GM13976 (cell line): ENCODE data around the gene CPAMD8.

ENCODE experiments used
- DNase-seq: peaks from one replicate; pipeline ENCODE4 v3.0.0; 2012; ENCODE audit warnings: low spot score
- in situ Hi-C: fragments of 300-500 bp; cut with MboI; formaldehyde crosslinking; loops from one replicate; pipeline ENCODE4 v1.12.0; 2022; ENCODE audit warnings: low sequenced_read_pairs, mixed read lengths, inconsistent platforms; ENCODE audit not compliant: unreplicated experiment
- TF ChIP-seq, protein P1 (sequence below): IDR thresholded peaks from 2 replicates; pipeline ENCODE4 v1.5.1; 2012; ENCODE audit warnings: borderline replicate concordance, mild to moderate bottlenecking; ENCODE audit not compliant: insufficient read depth; ENCODE audit errors: extremely low read depth, missing control alignments, control extremely low read depth

CPAMD8 gene

DNA sequence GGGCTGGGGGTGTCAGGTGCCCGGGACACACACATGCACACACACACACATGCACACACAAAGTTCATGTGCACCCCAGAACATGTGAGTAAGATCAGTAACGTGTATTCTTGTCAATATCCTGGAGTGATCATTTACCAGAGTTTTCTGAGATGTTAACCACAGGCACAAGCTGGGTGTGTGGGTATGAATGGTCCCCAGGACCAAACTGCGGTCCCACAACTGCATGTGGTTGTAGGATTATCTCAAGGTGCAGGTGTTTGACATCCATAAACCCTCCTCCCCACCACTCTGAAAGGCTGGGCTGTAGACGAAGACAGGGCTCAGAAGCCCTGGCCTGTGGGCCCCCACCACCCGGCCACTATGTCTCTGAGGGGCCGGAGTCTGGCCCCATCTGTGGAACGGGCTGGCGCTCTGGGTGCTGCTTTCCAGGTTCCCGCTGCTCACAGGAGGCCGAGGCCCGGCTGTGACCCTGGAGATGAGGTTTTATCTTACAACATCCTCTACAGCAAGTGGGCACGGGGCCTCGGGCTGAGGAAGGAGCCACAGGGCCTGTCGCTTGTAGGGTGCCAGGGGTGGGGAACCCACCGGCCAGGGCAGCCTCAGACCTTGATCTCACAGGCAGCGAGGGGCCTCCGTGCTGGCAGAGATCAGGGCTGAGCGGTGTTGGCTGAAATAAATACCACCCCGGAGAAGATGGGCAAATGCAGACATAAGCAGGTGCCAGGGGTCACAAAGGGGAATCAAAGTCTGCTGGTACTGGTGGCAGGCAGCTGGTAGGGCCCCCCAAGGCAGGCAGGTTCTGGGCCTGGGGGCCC is 133.5 kb downstream of the CPAMD8 start:
- TF ChIP-seq, protein P1, sequence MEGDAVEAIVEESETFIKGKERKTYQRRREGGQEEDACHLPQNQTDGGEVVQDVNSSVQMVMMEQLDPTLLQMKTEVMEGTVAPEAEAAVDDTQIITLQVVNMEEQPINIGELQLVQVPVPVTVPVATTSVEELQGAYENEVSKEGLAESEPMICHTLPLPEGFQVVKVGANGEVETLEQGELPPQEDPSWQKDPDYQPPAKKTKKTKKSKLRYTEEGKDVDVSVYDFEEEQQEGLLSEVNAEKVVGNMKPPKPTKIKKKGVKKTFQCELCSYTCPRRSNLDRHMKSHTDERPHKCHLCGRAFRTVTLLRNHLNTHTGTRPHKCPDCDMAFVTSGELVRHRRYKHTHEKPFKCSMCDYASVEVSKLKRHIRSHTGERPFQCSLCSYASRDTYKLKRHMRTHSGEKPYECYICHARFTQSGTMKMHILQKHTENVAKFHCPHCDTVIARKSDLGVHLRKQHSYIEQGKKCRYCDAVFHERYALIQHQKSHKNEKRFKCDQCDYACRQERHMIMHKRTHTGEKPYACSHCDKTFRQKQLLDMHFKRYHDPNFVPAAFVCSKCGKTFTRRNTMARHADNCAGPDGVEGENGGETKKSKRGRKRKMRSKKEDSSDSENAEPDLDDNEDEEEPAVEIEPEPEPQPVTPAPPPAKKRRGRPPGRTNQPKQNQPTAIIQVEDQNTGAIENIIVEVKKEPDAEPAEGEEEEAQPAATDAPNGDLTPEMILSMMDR: no peak
- no peak for DNase-seq
- in situ Hi-C loops: no loop called here

DNA sequence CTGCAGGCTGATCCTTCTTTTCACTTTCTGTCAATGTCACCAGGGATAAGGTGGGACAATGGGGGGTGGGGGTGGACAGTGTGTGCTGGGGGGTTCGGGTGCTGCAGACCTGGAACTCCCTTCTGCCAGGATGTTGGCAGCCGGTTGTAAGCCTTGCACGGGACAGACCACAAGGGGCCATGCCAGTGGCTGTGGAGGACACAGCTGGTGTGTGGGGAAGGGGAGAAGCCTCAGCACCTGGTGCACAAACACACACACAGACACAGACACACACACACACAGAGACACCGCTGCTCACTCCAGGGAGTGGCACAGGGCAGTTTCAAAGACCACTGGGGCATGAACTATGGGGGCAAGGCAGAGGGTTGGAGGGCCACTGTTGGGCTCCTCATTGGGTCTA is 134.2 kb downstream of the CPAMD8 start:
- DNase-seq: no peak
- in situ Hi-C loops: no loop called here
- TF ChIP-seq, protein P1: no peak

DNA sequence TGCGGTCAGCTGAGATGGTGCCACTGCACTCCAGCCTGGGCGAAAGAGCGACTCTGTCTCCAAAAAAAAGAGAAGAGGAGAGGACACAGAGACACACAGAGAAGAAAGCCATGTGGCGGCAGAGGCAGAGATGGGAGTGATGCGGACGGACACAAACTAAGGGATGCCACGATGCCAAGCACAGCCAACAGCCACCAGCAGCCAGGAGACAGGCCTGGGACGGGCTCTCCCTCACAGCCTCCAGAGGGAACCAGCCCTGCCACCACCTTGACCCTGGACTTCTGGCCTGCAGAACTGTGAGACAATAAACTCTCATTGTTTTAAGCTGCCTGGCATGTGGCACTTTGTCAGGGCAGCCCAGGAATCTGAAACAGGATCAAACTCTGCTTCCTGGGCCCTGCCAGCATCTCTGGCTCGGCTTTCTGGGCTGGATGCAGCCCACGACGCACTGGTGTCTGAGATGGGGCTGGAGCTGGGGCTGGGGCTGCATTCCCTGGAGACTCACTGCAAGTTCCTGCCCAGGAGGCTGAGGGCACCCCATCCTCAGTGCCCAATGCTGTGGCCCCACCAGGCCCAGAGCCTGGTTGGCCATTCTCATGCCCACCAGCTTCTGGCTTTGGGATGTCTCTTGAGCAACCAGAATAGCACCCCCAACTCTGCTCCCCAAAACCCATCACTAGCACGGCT is 134.8 kb downstream of the CPAMD8 start:
- in situ Hi-C loops: no loop called here
- DNase-seq: no peak
- TF ChIP-seq, protein P1: no peak

DNA sequence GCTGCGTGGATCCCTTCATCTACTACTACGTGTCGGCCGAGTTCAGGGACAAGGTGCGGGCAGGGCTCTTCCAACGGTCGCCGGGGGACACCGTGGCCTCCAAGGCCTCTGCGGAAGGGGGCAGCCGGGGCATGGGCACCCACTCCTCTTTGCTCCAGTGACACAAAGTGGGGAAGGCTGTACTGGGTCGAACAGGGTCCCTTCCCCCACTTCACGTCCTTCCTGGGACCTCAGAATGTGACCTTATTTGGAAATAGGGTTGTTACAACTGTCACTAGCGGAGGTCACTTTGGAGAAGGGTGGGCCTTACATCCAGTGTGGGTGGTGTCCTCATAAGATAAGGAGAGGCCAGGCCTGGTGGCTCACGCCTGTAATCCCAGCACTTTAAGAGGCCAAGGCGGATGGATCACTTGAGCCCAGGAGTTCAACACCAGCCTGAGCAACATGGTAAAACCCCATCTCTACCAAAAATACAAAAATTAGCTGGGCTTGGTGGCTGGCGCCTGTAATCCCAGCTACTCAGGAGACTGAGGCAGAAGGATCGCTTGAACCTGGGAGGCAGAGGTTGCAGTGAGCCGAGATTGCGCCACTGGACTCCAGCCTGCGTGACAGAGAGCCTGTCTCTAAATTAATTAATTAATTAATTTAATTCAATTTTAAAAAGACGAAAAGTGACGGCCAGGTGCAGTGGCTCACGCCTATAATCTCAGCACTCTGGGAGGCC is 136.0 kb downstream of the CPAMD8 start:
- TF ChIP-seq, protein P1: no peak
- no peak for DNase-seq

DNA sequence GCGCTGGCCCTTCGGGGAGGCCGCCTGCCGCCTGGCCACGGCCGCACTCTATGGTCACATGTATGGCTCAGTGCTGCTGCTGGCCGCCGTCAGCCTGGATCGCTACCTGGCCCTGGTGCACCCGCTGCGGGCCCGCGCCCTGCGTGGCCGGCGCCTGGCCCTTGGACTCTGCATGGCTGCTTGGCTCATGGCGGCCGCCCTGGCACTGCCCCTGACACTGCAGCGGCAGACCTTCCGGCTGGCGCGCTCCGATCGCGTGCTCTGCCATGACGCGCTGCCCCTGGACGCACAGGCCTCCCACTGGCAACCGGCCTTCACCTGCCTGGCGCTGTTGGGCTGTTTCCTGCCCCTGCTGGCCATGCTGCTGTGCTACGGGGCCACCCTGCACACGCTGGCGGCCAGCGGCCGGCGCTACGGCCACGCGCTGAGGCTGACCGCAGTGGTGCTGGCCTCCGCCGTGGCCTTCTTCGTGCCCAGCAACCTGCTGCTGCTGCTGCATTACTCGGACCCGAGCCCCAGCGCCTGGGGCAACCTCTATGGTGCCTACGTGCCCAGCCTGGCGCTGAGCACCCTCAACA is 136.6 kb downstream of the CPAMD8 start:
- in situ Hi-C loops: no loop called here
- no peak for DNase-seq

More for the DNA sequence above, 136.0 kb downstream of the CPAMD8 start:
- in situ Hi-C loops: no loop called here

More for the DNA sequence above, 136.6 kb downstream of the CPAMD8 start:
- TF ChIP-seq, protein P1: no peak
